GM23338 (cell line): Measurements from ENCODE around the gene SLC17A8. TPM values are rescaled to one million over a fixed set of nuclear protein-coding genes. Genes with fewer than 3 reads are reported as not detected.
A peak's percentile ranks its signal among the peaks of the same experiment; 100 is the strongest.

Source experiments
- ATAC-seq: fragments of 200-7000 bp; cut with Tn5 transposase; 3 replicates; pipeline ENCODE4 v1.9.1; 2020
- DNase-seq: peaks from one replicate; pipeline ENCODE4 v3.0.0-alpha.2; 2015; ENCODE audit warnings: low spot score
- H2AFZ ChIP-seq: fragments of 200-600 bp; sonication (generic); 2 replicates; pipeline ENCODE4 v1.8.0; 2016; ENCODE audit warnings: antibody characterized with exemption, mild to moderate bottlenecking, moderate library complexity
- H3F3A ChIP-seq: fragments of 200-600 bp; sonication (generic); replicated peaks from 2 replicates; pipeline ENCODE4 v1.8.0; 2017; ENCODE audit warnings: antibody characterized with exemption, mixed run types, low read depth
- H3K27ac ChIP-seq: fragments of 200-600 bp; sonication (generic); 2 replicates; pipeline ENCODE4 v1.6.1; 2016; ENCODE audit warnings: low read depth
- H3K27me3 ChIP-seq: fragments of 200-600 bp; sonication (generic); 2 replicates; pipeline ENCODE4 v1.8.0; 2016; ENCODE audit warnings: mild to moderate bottlenecking, mixed run types, moderate library complexity; ENCODE audit not compliant: insufficient read depth
- H3K36me3 ChIP-seq: fragments of 200-600 bp; sonication (generic); 2 replicates; pipeline ENCODE4 v1.8.0; 2016; ENCODE audit warnings: mild to moderate bottlenecking; ENCODE audit not compliant: insufficient read depth
- H3K4me1 ChIP-seq: fragments of 200-600 bp; sonication (generic); 2 replicates; pipeline ENCODE4 v1.8.0; 2016; ENCODE audit warnings: mild to moderate bottlenecking, moderate library complexity; ENCODE audit not compliant: insufficient read depth
- H3K4me2 ChIP-seq: fragments of 200-600 bp; sonication (generic); 2 replicates; pipeline ENCODE4 v1.7.1; 2017; ENCODE audit warnings: mixed run types
- H3K4me3 ChIP-seq: fragments of 200-600 bp; sonication (generic); 2 replicates; pipeline ENCODE4 v1.6.1; 2016; ENCODE audit warnings: mixed run types
- H3K79me2 ChIP-seq: fragments of 200-600 bp; sonication (generic); replicated peaks from 2 replicates; pipeline ENCODE4 v1.8.0; 2017; ENCODE audit warnings: mild to moderate bottlenecking; ENCODE audit not compliant: insufficient read depth
- H3K9me2 ChIP-seq: fragments of 200-600 bp; sonication (generic); 2 replicates; pipeline ENCODE4 v1.8.0; 2017; ENCODE audit not compliant: insufficient read depth
- H4K20me1 ChIP-seq: fragments of 200-600 bp; sonication (generic); replicated peaks from 2 replicates; pipeline ENCODE4 v1.8.0; 2017; ENCODE audit warnings: mild to moderate bottlenecking; ENCODE audit not compliant: insufficient read depth
- H3K27ac Mint-ChIP-seq: 2 replicates; pipeline ENCODE4 v1.8.0; 2020; ENCODE audit warnings: inconsistent platforms, mild to moderate bottlenecking, moderate library complexity, mixed read lengths
- H3K27me3 Mint-ChIP-seq: 3 replicates; pipeline ENCODE4 v1.8.0; 2022; ENCODE audit warnings: low read depth, mild to moderate bottlenecking, moderate library complexity, mixed read lengths, inconsistent platforms; ENCODE audit not compliant: insufficient read depth, poor library complexity
- H3K36me3 Mint-ChIP-seq: 3 replicates; pipeline ENCODE4 v1.8.0; 2021; ENCODE audit warnings: low read depth, mild to moderate bottlenecking, inconsistent platforms, moderate library complexity, mixed read lengths
- H3K4me1 Mint-ChIP-seq: 3 replicates; pipeline ENCODE4 v1.8.0; 2020; ENCODE audit warnings: mild to moderate bottlenecking, inconsistent platforms, mixed read lengths
- H3K4me3 Mint-ChIP-seq: 3 replicates; pipeline ENCODE4 v1.8.0; 2021; ENCODE audit warnings: moderate library complexity, mild to moderate bottlenecking, inconsistent platforms, mixed read lengths
- H3K9me3 Mint-ChIP-seq: 3 replicates; pipeline ENCODE4 v1.8.0; 2020; ENCODE audit warnings: moderate library complexity, mild to moderate bottlenecking, inconsistent platforms, mixed read lengths
- CTCF ChIP-seq, 2 experiments: fragments of 200-600 bp in 1 of 2; sonication (generic) in 1 of 2; conservative IDR thresholded peaks; 2 replicates each; pipeline versions ENCODE4 v1.5.1 to v1.6.1; 2016 to 2017; ENCODE audit warnings: antibody characterized with exemption in 2 of 2, low read depth in 2 of 2, mild to moderate bottlenecking in 2 of 2, moderate library complexity in 1 of 2
- EZH2phosphoT487 ChIP-seq: fragments of 200-600 bp; sonication (generic); IDR thresholded peaks from one replicate; pipeline ENCODE4 v1.8.1; 2018; ENCODE audit warnings: antibody characterized with exemption; ENCODE audit not compliant: unreplicated experiment
- NANOG ChIP-seq: IDR thresholded peaks from 2 replicates; pipeline ENCODE4 v1.6.1; 2016; ENCODE audit warnings: antibody characterized with exemption, borderline replicate concordance
- REST ChIP-seq: IDR thresholded peaks from one replicate; pipeline ENCODE4 v1.6.1; 2018; ENCODE audit warnings: antibody characterized with exemption; ENCODE audit not compliant: unreplicated experiment
- STAT1 ChIP-seq: IDR thresholded peaks from one replicate; pipeline ENCODE4 v1.6.1; 2016; ENCODE audit warnings: antibody characterized with exemption; ENCODE audit not compliant: unreplicated experiment
- ZNF331 ChIP-seq: fragments of 250-450 bp; sonication (Bioruptor Pico); IDR thresholded peaks from 2 replicates; pipeline ENCODE4 v1.5.0; 2020; ENCODE audit warnings: low read depth, mild to moderate bottlenecking, moderate library complexity
- ZNF462 ChIP-seq: fragments of 250-450 bp; sonication (Bioruptor Pico); IDR thresholded peaks from 2 replicates; pipeline ENCODE4 v1.5.0; 2020; ENCODE audit warnings: mild to moderate bottlenecking, moderate library complexity
- polyA plus RNA-seq: library from polyadenylated mRNA; unstranded; fragments of >200 nt; fragmentation: Nextera tagmentation; extraction: Ambion mirVana; gene quantifications from 2 replicates; pipeline ENCODE4 v1.2.1, GENCODE V29; 2016
- total RNA-seq: library from RNA; depleted of rRNA; stranded (reverse); fragments of >200 nt; shearing (Covaris generic); gene quantifications from 2 replicates; pipeline ENCODE4 v1.2.3, GENCODE V29; 2014

SLC17A8 gene
- total and polyA plus RNA-seq, 2 experiments from 2014 or later, result 0.05 to 0.24 TPM

GRCh38 chr12:100391856-100392255 lies 35.0 kb downstream of the SLC17A8 start:
- H4K20me1 ChIP-seq, result no peaks in the 10 kb centered on the region
- H3K4me2 ChIP-seq, result no peak overlapping the region
- Mint-ChIP-seq H3K27ac (no peak overlapping the region), H3K9me3 (no peaks in the 10 kb centered on the region), H3K27me3 (peaks cover 2% of the 10 kb centered on the region), H3K4me1 (no peaks in the 10 kb centered on the region), H3K36me3 (no peaks in the 10 kb centered on the region), H3K4me3 (no peak overlapping the region)
- DNase-seq (no peak), ATAC-seq (no peak)
- no peaks in the 10 kb centered on the region for H3K4me1 ChIP-seq
- H2AFZ ChIP-seq, result no peak overlapping the region
- H3K4me3 ChIP-seq, result no peak overlapping the region
- no peaks in the 10 kb centered on the region for H3F3A ChIP-seq
- H3K27me3 ChIP-seq, result no peaks in the 10 kb centered on the region
- H3K9me2 ChIP-seq, result no peaks in the 10 kb centered on the region; the same call in 1 of the 2 replicates
- no peaks in the 10 kb centered on the region for H3K79me2 ChIP-seq
- no peaks in the 10 kb centered on the region for H3K36me3 ChIP-seq
- TF ChIP-seq CTCF (conservative IDR thresholded peaks at IDR 0.05; ENCODE audit: low read depth in 2 of 2) (peak; percentile 27 to 51), ZNF462 (CRISPR knock-in tag) (no peak)
- H3K27ac ChIP-seq, result no peak overlapping the region

GRCh38 chr12:100393200-100393599 lies 36.3 kb downstream of the SLC17A8 start:
- Mint-ChIP-seq H3K36me3 (no peaks in the 10 kb centered on the region), H3K4me1 (no peaks in the 10 kb centered on the region), H3K27ac (no peak overlapping the region), H3K9me3 (no peaks in the 10 kb centered on the region), H3K4me3 (no peak overlapping the region), H3K27me3 (peaks cover 2% of the 10 kb centered on the region)
- Histone ChIP-seq H3K9me2 (no peaks in the 10 kb centered on the region; the same call in 1 of the 2 replicates), H3K4me1 (no peaks in the 10 kb centered on the region), H4K20me1 (no peaks in the 10 kb centered on the region), H3K4me2 (no peak overlapping the region), H3F3A (no peaks in the 10 kb centered on the region), H3K27me3 (no peaks in the 10 kb centered on the region), H3K36me3 (no peaks in the 10 kb centered on the region), H3K79me2 (no peaks in the 10 kb centered on the region), H3K4me3 (no peak overlapping the region), H3K27ac (no peak overlapping the region), H2AFZ (peak overlapping the region; percentile 76; the same call in 1 of the 2 replicates)
- DNase-seq (no peak), ATAC-seq (no peak)
- TF ChIP-seq CTCF (conservative IDR thresholded peaks at IDR 0.05; ENCODE audit: low read depth in 2 of 2) (no peak), REST (no peak), STAT1 (no peak), ZNF331 (no peak), NANOG (no peak), EZH2phosphoT487 (no peak)
